Stimulated activated memory B cell treated with anti-CD40 and anti-IgM and Interleukin-4, amounts not matched to agents 10 μg/mL and 1 μg/mL and 100 μg/mL, for 72 hours (primary cell): Measurements from ENCODE around the gene TARBP2.

Source experiments
- ATAC-seq: fragments of 150-1000 bp; cut with Tn5 transposase; 2 replicates; pipeline ENCODE4 v1.10.0; 2021
- H3K27ac Mint-ChIP-seq: one replicate; pipeline ENCODE4 v1.8.0; 2022; ENCODE audit warnings: mild to moderate bottlenecking, mixed read lengths
- H3K27me3 Mint-ChIP-seq: one replicate; pipeline ENCODE4 v1.8.0; 2022; ENCODE audit warnings: mixed read lengths
- H3K36me3 Mint-ChIP-seq: one replicate; pipeline ENCODE4 v1.8.0; 2022; ENCODE audit warnings: mixed read lengths
- H3K4me1 Mint-ChIP-seq: one replicate; pipeline ENCODE4 v1.8.0; 2022; ENCODE audit warnings: mixed read lengths
- H3K4me3 Mint-ChIP-seq: one replicate; pipeline ENCODE4 v1.8.0; 2022; ENCODE audit warnings: mild to moderate bottlenecking, moderate library complexity, mixed read lengths
- H3K9me3 Mint-ChIP-seq: one replicate; pipeline ENCODE4 v1.8.0; 2022; ENCODE audit warnings: mixed read lengths

The TARBP2 gene

GRCh38 chr12:53483979-53484377 is 17.1 kb upstream of the TARBP2 start:
- H3K27ac Mint-ChIP-seq: no peak overlapping the region
- no peak for ATAC-seq
- H3K9me3 Mint-ChIP-seq: no peaks in the 10 kb centered on the region
- peaks cover 20% of the 10 kb centered on the region for H3K4me1 Mint-ChIP-seq
- H3K27me3 Mint-ChIP-seq: no peaks in the 10 kb centered on the region
- no peak overlapping the region for H3K4me3 Mint-ChIP-seq
- peaks cover 26% of the 10 kb centered on the region for H3K36me3 Mint-ChIP-seq

- Mint-ChIP-seq H3K9me3 (no peaks in the 10 kb centered on the region), H3K36me3 (peaks cover 16% of the 10 kb centered on the region), H3K4me3 (no peak overlapping the region), H3K27ac (no peak overlapping the region), H3K4me1 (peaks cover 20% of the 10 kb centered on the region), H3K27me3 (no peaks in the 10 kb centered on the region)
- no peak for ATAC-seq
These were observed 16.2 kb upstream of the TARBP2 start for GRCh38 chr12:53484686-53485575.

GRCh38 chr12:53485955-53486735 is 14.9 kb upstream of the TARBP2 start:
- no peaks in the 10 kb centered on the region for H3K9me3 Mint-ChIP-seq
- ATAC-seq: no peak
- H3K36me3 Mint-ChIP-seq: peaks cover 16% of the 10 kb centered on the region
- no peaks in the 10 kb centered on the region for H3K27me3 Mint-ChIP-seq
- H3K4me3 Mint-ChIP-seq: no peak overlapping the region
- H3K4me1 Mint-ChIP-seq: peaks cover 20% of the 10 kb centered on the region
- no peak overlapping the region for H3K27ac Mint-ChIP-seq

GRCh38 chr12:53486736-53487487 is 14.2 kb upstream of the TARBP2 start:
- ATAC-seq: no peak
- no peaks in the 10 kb centered on the region for H3K27me3 Mint-ChIP-seq
- H3K36me3 Mint-ChIP-seq: peaks cover 12% of the 10 kb centered on the region
- no peaks in the 10 kb centered on the region for H3K9me3 Mint-ChIP-seq
- peaks cover 21% of the 10 kb centered on the region for H3K4me1 Mint-ChIP-seq
- H3K27ac Mint-ChIP-seq: no peak overlapping the region
- no peak overlapping the region for H3K4me3 Mint-ChIP-seq

- Mint-ChIP-seq H3K4me3 (no peak overlapping the region), H3K9me3 (no peaks in the 10 kb centered on the region), H3K4me1 (peaks cover 25% of the 10 kb centered on the region), H3K36me3 (peaks cover 7% of the 10 kb centered on the region), H3K27me3 (no peaks in the 10 kb centered on the region), H3K27ac (no peak overlapping the region)
- no peak for ATAC-seq
These were observed 11.7 kb upstream of the TARBP2 start for GRCh38 chr12:53489242-53489864.

GRCh38 chr12:53492188-53492587 is 8.9 kb upstream of the TARBP2 start:
- no peak for ATAC-seq
- no peaks in the 10 kb centered on the region for H3K27me3 Mint-ChIP-seq
- H3K27ac Mint-ChIP-seq: peak overlapping the region; percentile 79
- no peaks in the 10 kb centered on the region for H3K9me3 Mint-ChIP-seq
- H3K4me1 Mint-ChIP-seq: peaks cover 25% of the 10 kb centered on the region
- H3K36me3 Mint-ChIP-seq: no peaks in the 10 kb centered on the region
- peak overlapping the region; percentile 88 for H3K4me3 Mint-ChIP-seq

GRCh38 chr12:53492830-53493609 is 8.1 kb upstream of the TARBP2 start:
- peaks cover 25% of the 10 kb centered on the region for H3K4me1 Mint-ChIP-seq
- H3K9me3 Mint-ChIP-seq: no peaks in the 10 kb centered on the region
- H3K36me3 Mint-ChIP-seq: no peaks in the 10 kb centered on the region
- H3K27me3 Mint-ChIP-seq: no peaks in the 10 kb centered on the region
- H3K27ac Mint-ChIP-seq: peak overlapping the region; percentile 79
- peak overlapping the region; percentile 88 for H3K4me3 Mint-ChIP-seq
- peak; percentile 97 for ATAC-seq

GRCh38 chr12:53493610-53494391 is 7.3 kb upstream of the TARBP2 start:
- peak overlapping the region; percentile 79 for H3K27ac Mint-ChIP-seq
- H3K9me3 Mint-ChIP-seq: no peaks in the 10 kb centered on the region
- H3K27me3 Mint-ChIP-seq: no peaks in the 10 kb centered on the region
- H3K36me3 Mint-ChIP-seq: no peaks in the 10 kb centered on the region
- peaks cover 32% of the 10 kb centered on the region for H3K4me1 Mint-ChIP-seq
- ATAC-seq: no peak
- H3K4me3 Mint-ChIP-seq: peak overlapping the region; percentile 88

- Mint-ChIP-seq H3K4me1 (peaks cover 45% of the 10 kb centered on the region), H3K9me3 (no peaks in the 10 kb centered on the region), H3K4me3 (no peak overlapping the region)
These were observed 5.0 kb upstream of the TARBP2 start for GRCh38 chr12:53495903-53496751.

GRCh38 chr12:53496752-53497032 is 4.4 kb upstream of the TARBP2 start:
- no peak overlapping the region for H3K4me3 Mint-ChIP-seq
- no peaks in the 10 kb centered on the region for H3K36me3 Mint-ChIP-seq
- ATAC-seq: no peak
- no peaks in the 10 kb centered on the region for H3K9me3 Mint-ChIP-seq
- no peak overlapping the region for H3K27ac Mint-ChIP-seq
- H3K27me3 Mint-ChIP-seq: no peaks in the 10 kb centered on the region
- peaks cover 45% of the 10 kb centered on the region for H3K4me1 Mint-ChIP-seq

More at GRCh38 chr12:53495903-53496751, 5.0 kb upstream of the TARBP2 start:
- ATAC-seq: no peak
- Mint-ChIP-seq H3K27ac (no peak overlapping the region), H3K27me3 (no peaks in the 10 kb centered on the region), H3K36me3 (no peaks in the 10 kb centered on the region)

- H3K27me3 Mint-ChIP-seq: no peaks in the 10 kb centered on the region
- H3K27ac Mint-ChIP-seq: peak overlapping the region; percentile 98
- no peak for ATAC-seq
- no peak overlapping the region for H3K4me3 Mint-ChIP-seq
- no peaks in the 10 kb centered on the region for H3K9me3 Mint-ChIP-seq
- peaks cover 45% of the 10 kb centered on the region for H3K4me1 Mint-ChIP-seq
- H3K36me3 Mint-ChIP-seq: no peaks in the 10 kb centered on the region
These were observed 3.6 kb upstream of the TARBP2 start for GRCh38 chr12:53497461-53497860.

- Mint-ChIP-seq H3K4me1 (peaks cover 40% of the 10 kb centered on the region), H3K9me3 (no peaks in the 10 kb centered on the region), H3K4me3 (peak overlapping the region; percentile 87), H3K36me3 (no peaks in the 10 kb centered on the region), H3K27me3 (no peaks in the 10 kb centered on the region), H3K27ac (peak overlapping the region; percentile 98)
- no peak for ATAC-seq
These were observed 2.9 kb upstream of the TARBP2 start for GRCh38 chr12:53498235-53498630.
